Measurements from ENCODE around the gene OVOL2.
A peak's percentile ranks its signal among the peaks of the same experiment; 100 is the strongest.
"Not testable (repeated sequence)": the region's sequence is repeated elsewhere in the genome, so short reads cannot be mapped to it uniquely, and the experiment has no call there.

The OVOL2 gene

GRCh38 chr20:18057994-18058349 lies 256 bp upstream of the OVOL2 start:
- no peak for DNase-seq (ENCODE audit: low read depth)

- DNase-seq (ENCODE audit: low read depth): peak; percentile 10
Observed at GRCh38 chr20:18056174-18057100, 1.3 kb downstream of the OVOL2 start.

- DNase-seq (ENCODE audit: low read depth): no peak
Observed at GRCh38 chr20:18055261-18055660, 2.5 kb downstream of the OVOL2 start.

GRCh38 chr20:18052856-18053255 lies 4.9 kb downstream of the OVOL2 start:
- DNase-seq (ENCODE audit: low read depth): no peak

- DNase-seq (ENCODE audit: low read depth): no peak
Observed at GRCh38 chr20:18050628-18051027, 7.1 kb downstream of the OVOL2 start.

- DNase-seq (ENCODE audit: low read depth): no peak
Observed at GRCh38 chr20:18048176-18048575, 9.5 kb downstream of the OVOL2 start.

- DNase-seq (ENCODE audit: low read depth): no peak
Observed at GRCh38 chr20:18046535-18046934, 11.2 kb downstream of the OVOL2 start.

- no peak for DNase-seq (ENCODE audit: low read depth)
Observed at GRCh38 chr20:18042229-18042628, 15.5 kb downstream of the OVOL2 start.

- no peak for DNase-seq (ENCODE audit: low read depth)
Observed at GRCh38 chr20:18041462-18041861, 16.3 kb downstream of the OVOL2 start.

GRCh38 chr20:18039063-18039462 lies 18.7 kb downstream of the OVOL2 start:
- no peak for DNase-seq (ENCODE audit: low read depth)

- DNase-seq (ENCODE audit: low read depth): no peak
Observed at GRCh38 chr20:18034039-18034438, 23.7 kb downstream of the OVOL2 start.

GRCh38 chr20:18032977-18033892 lies 24.5 kb downstream of the OVOL2 start:
- DNase-seq (ENCODE audit: low read depth): no peak

- DNase-seq (ENCODE audit: low read depth): no peak
Observed at GRCh38 chr20:18031888-18032509, 25.7 kb downstream of the OVOL2 start.

GRCh38 chr20:18031050-18031449 lies 26.7 kb downstream of the OVOL2 start:
- no peak for DNase-seq (ENCODE audit: low read depth)

GRCh38 chr20:18030020-18030419 lies 27.7 kb downstream of the OVOL2 start:
- DNase-seq (ENCODE audit: low read depth): no peak

- DNase-seq (ENCODE audit: low read depth): not testable (repeated sequence)
Observed at GRCh38 chr20:18027011-18027410, 30.7 kb downstream of the OVOL2 start.

GRCh38 chr20:18024606-18025127 lies 33.0 kb downstream of the OVOL2 start:
- no peak for DNase-seq (ENCODE audit: low read depth)

GRCh38 chr20:18020931-18021330 lies 36.8 kb downstream of the OVOL2 start:
- DNase-seq (ENCODE audit: low read depth): no peak

GRCh38 chr20:18019068-18019467 lies 38.6 kb downstream of the OVOL2 start:
- DNase-seq (ENCODE audit: low read depth): no peak

GRCh38 chr20:18018100-18018499 lies 39.6 kb downstream of the OVOL2 start:
- DNase-seq (ENCODE audit: low read depth): no peak

- DNase-seq (ENCODE audit: low read depth): no peak
Observed at GRCh38 chr20:18016772-18017171, 40.9 kb downstream of the OVOL2 start.

GRCh38 chr20:18014411-18014810 lies 43.3 kb downstream of the OVOL2 start:
- DNase-seq (ENCODE audit: low read depth): no peak
